NCI-H1105 treated with DMSO at 0.1 percent for 48 hours (cell line): Measurements from ENCODE around the gene HLCS.

Source experiments
- DNase-seq: peaks from one replicate; lab custom pipeline; 2025; lab: John Stamatoyannopoulos, UW

Gene HLCS

GRCh38 chr21:36985751-36986594 is 19.5 kb upstream of the HLCS start:
- DNase-seq: no peak

DNA sequence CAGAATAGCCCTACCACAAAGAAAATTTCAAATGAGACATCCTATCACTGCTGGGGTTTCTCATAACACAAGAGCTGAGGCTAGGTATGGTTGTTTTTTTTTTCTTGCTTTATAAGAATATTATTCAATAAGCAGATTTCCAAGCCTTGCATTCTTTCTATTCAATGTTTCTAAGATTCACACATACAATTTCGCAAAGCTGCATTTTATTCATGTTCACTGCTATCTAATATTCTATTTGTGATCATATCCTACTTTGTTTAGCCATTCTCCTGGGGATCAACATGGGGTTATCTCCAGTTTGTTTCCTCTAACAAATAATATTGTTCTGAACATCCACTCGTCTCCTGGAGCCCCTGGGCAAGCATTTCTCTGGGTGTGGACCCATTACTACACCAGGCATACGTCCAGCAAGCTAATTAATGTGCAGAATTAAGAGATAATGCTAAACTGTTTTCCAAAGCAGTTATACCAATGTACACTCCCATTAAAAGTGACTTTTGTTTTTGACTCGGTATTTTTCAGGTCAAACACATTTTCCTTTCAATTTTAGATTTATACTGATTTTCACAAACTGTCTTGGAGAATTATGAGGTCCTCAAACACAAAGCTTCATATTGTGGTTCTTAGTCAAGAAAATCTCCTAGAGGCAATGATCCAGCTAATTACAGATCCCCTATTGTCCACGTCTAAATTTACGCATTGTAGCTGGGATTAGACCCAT is 15.7 kb upstream of the HLCS start:
- DNase-seq: no peak

GRCh38 chr21:36981049-36981391 is 14.6 kb upstream of the HLCS start:
- DNase-seq: no peak

GRCh38 chr21:36980280-36981048 is 14.0 kb upstream of the HLCS start:
- DNase-seq: peak; percentile 55

- DNase-seq: peak; percentile 7
Measured at GRCh38 chr21:36976882-36977651, 10.6 kb upstream of the HLCS start.

- no peak for DNase-seq
Measured at GRCh38 chr21:36976228-36976861, 9.9 kb upstream of the HLCS start.

- no peak for DNase-seq
Measured at GRCh38 chr21:36974851-36975192, 8.4 kb upstream of the HLCS start.

- no peak for DNase-seq
Measured at GRCh38 chr21:36973986-36974850, 7.7 kb upstream of the HLCS start.

GRCh38 chr21:36968976-36969375 is 2.5 kb upstream of the HLCS start:
- no peak for DNase-seq

- no peak for DNase-seq
Measured at GRCh38 chr21:36968414-36968813, 1.9 kb upstream of the HLCS start.

GRCh38 chr21:36966821-36967768 is 626 bp upstream of the HLCS start:
- DNase-seq: peak; percentile 44

GRCh38 chr21:36965720-36966065 is 776 bp downstream of the HLCS start:
- no peak for DNase-seq

- peak; percentile 5 for DNase-seq
Measured at GRCh38 chr21:36964827-36965719, 1.4 kb downstream of the HLCS start.

DNA sequence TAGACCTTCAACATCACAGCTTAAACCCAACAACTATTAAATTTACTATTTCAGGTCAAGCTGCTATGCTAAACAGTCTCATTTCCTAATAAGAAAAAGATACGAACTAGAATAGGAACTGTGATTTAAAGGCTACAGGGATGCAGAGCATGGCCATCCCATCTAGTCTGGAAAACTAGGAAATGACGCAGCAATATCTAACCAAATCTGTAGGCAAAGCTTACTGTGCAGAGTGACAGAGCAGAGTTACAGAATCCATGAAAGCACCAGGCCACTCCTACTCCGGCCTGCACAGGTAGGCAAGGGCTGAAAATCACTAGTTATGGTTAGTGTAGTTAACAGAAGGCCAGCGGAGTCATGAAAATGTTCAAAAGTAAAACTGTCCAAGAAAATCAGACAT is 2.1 kb downstream of the HLCS start:
- no peak for DNase-seq

GRCh38 chr21:36962098-36962780 is 4.2 kb downstream of the HLCS start:
- DNase-seq: no peak

- DNase-seq: no peak
Measured at GRCh38 chr21:36960676-36961284, 5.7 kb downstream of the HLCS start.

GRCh38 chr21:36959020-36959835 is 7.2 kb downstream of the HLCS start:
- no peak for DNase-seq
